Measurements from ENCODE around the gene RASAL2. TPM values are rescaled to one million over a fixed set of nuclear protein-coding genes. Genes with fewer than 3 reads are reported as not detected.

Gene RASAL2
- total and polyA plus RNA-seq, 2 experiments from 2014 or later = 16.0 to 42.2 TPM

DNA sequence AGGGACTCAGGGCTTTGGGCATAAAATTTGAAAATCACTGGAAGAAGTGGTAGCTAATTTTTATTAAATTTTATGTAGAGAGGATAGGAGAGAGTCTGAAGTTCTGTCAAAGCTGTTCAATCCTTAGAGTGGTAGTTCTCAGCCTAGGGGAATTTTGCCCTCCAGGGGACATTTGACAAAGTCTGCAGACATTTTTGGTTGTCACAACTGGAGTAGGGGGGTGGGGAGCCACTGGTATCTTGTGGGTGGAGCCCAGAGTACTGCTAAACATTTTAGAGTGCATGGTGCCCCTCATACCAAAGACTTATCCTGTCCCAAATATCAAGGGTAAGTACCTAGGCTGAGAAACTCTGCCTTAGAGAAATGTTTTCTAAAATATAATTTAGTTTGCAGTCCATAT is 30.2 kb downstream of the RASAL2 start:
- Histone ChIP-seq H3K27ac (ENCODE audit: low read depth) (no peak overlapping the region), H3K79me2 (replicated peaks; ENCODE audit: insufficient read depth) (peaks cover 88% of the 10 kb centered on the region), H3K4me2 (no peak overlapping the region), H3F3A (replicated peaks; ENCODE audit: low read depth) (no peaks in the 10 kb centered on the region), H3K27me3 (ENCODE audit: insufficient read depth) (no peaks in the 10 kb centered on the region), H3K4me1 (ENCODE audit: insufficient read depth) (peaks cover 20% of the 10 kb centered on the region; the same call in 1 of the 2 replicates), H3K36me3 (ENCODE audit: insufficient read depth) (no peaks in the 10 kb centered on the region), H2AFZ (no peak overlapping the region), H4K20me1 (replicated peaks; ENCODE audit: insufficient read depth) (0 out of 2 replicates have a peak, but pooled peaks cover 3% of the 10 kb centered on the region), H3K4me3 (no peak overlapping the region), H3K9me2 (ENCODE audit: insufficient read depth) (no peaks in the 10 kb centered on the region)
- peaks cover 16% of the 10 kb centered on the region for H3K4me1 Mint-ChIP-seq
- peak; percentile 60 for ATAC-seq
- H3K9me3 Mint-ChIP-seq = peaks cover 25% of the 10 kb centered on the region
- TF ChIP-seq, protein P1, sequence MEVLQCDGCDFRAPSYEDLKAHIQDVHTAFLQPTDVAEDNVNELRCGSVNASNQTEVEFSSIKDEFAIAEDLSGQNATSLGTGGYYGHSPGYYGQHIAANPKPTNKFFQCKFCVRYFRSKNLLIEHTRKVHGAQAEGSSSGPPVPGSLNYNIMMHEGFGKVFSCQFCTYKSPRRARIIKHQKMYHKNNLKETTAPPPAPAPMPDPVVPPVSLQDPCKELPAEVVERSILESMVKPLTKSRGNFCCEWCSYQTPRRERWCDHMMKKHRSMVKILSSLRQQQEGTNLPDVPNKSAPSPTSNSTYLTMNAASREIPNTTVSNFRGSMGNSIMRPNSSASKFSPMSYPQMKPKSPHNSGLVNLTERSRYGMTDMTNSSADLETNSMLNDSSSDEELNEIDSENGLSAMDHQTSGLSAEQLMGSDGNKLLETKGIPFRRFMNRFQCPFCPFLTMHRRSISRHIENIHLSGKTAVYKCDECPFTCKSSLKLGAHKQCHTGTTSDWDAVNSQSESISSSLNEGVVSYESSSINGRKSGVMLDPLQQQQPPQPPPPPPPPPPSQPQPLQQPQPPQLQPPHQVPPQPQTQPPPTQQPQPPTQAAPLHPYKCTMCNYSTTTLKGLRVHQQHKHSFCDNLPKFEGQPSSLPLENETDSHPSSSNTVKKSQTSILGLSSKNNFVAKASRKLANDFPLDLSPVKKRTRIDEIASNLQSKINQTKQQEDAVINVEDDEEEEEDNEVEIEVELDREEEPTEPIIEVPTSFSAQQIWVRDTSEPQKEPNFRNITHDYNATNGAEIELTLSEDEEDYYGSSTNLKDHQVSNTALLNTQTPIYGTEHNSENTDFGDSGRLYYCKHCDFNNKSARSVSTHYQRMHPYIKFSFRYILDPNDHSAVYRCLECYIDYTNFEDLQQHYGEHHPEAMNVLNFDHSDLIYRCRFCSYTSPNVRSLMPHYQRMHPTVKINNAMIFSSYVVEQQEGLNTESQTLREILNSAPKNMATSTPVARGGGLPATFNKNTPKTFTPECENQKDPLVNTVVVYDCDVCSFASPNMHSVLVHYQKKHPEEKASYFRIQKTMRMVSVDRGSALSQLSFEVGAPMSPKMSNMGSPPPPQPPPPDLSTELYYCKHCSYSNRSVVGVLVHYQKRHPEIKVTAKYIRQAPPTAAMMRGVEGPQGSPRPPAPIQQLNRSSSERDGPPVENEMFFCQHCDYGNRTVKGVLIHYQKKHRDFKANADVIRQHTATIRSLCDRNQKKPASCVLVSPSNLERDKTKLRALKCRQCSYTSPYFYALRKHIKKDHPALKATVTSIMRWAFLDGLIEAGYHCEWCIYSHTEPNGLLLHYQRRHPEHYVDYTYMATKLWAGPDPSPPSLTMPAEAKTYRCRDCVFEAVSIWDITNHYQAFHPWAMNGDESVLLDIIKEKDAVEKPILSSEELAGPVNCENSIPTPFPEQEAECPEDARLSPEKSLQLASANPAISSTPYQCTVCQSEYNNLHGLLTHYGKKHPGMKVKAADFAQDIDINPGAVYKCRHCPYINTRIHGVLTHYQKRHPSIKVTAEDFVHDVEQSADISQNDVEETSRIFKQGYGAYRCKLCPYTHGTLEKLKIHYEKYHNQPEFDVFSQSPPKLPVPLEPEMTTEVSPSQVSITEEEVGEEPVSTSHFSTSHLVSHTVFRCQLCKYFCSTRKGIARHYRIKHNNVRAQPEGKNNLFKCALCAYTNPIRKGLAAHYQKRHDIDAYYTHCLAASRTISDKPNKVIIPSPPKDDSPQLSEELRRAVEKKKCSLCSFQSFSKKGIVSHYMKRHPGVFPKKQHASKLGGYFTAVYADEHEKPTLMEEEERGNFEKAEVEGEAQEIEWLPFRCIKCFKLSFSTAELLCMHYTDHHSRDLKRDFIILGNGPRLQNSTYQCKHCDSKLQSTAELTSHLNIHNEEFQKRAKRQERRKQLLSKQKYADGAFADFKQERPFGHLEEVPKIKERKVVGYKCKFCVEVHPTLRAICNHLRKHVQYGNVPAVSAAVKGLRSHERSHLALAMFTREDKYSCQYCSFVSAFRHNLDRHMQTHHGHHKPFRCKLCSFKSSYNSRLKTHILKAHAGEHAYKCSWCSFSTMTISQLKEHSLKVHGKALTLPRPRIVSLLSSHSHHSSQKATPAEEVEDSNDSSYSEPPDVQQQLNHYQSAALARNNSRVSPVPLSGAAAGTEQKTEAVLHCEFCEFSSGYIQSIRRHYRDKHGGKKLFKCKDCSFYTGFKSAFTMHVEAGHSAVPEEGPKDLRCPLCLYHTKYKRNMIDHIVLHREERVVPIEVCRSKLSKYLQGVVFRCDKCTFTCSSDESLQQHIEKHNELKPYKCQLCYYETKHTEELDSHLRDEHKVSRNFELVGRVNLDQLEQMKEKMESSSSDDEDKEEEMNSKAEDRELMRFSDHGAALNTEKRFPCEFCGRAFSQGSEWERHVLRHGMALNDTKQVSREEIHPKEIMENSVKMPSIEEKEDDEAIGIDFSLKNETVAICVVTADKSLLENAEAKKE (CRISPR knock-in tag; IDR thresholded peaks at IDR 0.05) = no peak
- TF ChIP-seq STAT1 (IDR thresholded peaks at IDR 0.05; ENCODE audit: unreplicated experiment) = no peak
- TF ChIP-seq ZNF114 (CRISPR knock-in tag; IDR thresholded peaks at IDR 0.05) = no peak
- TF ChIP-seq POLR2AphosphoS5 (IDR thresholded peaks at IDR 0.05; ENCODE audit: low read depth) = no peak
- no peak overlapping the region for H3K27ac Mint-ChIP-seq
- DNase-seq (ENCODE audit: low spot score) = peak; percentile 52
- peaks cover 28% of the 10 kb centered on the region for H3K36me3 Mint-ChIP-seq (ENCODE audit: low read depth)
- no peak overlapping the region for H3K4me3 Mint-ChIP-seq
- H3K27me3 Mint-ChIP-seq (ENCODE audit: insufficient read depth, low read depth, poor library complexity) = no peaks in the 10 kb centered on the region

GRCh38 chr1:178126261-178126660 is 32.4 kb downstream of the RASAL2 start:
- no peak overlapping the region for H3K27ac Mint-ChIP-seq
- H3K79me2 ChIP-seq (replicated peaks; ENCODE audit: insufficient read depth) = peaks cover 87% of the 10 kb centered on the region
- TF ChIP-seq JUNB (IDR thresholded peaks at IDR 0.05; ENCODE audit: unreplicated experiment) (no peak), POLR2AphosphoS5 (IDR thresholded peaks at IDR 0.05; ENCODE audit: low read depth) (no peak), ETS1 (IDR thresholded peaks at IDR 0.05) (no peak), REST (IDR thresholded peaks at IDR 0.05; ENCODE audit: unreplicated experiment) (no peak), STAT1 (IDR thresholded peaks at IDR 0.05; ENCODE audit: unreplicated experiment) (no peak), EZH2phosphoT487 (IDR thresholded peaks at IDR 0.05; ENCODE audit: unreplicated experiment) (no peak), CREB1 (CRISPR knock-in tag; IDR thresholded peaks at IDR 0.05; ENCODE audit: low read depth) (no peak), NANOG (IDR thresholded peaks at IDR 0.05; ENCODE audit: borderline replicate concordance) (no peak)

More at GRCh38 chr1:178126261-178126660, 32.4 kb downstream of the RASAL2 start:
- Histone ChIP-seq H3K36me3 (ENCODE audit: insufficient read depth) (no peaks in the 10 kb centered on the region), H3F3A (replicated peaks; ENCODE audit: low read depth) (no peaks in the 10 kb centered on the region), H3K4me2 (no peak overlapping the region), H3K27me3 (ENCODE audit: insufficient read depth) (no peaks in the 10 kb centered on the region), H3K27ac (ENCODE audit: low read depth) (no peak overlapping the region), H4K20me1 (replicated peaks; ENCODE audit: insufficient read depth) (0 out of 2 replicates have a peak, but pooled peaks cover 3% of the 10 kb centered on the region), H2AFZ (no peak overlapping the region), H3K9me2 (ENCODE audit: insufficient read depth) (no peaks in the 10 kb centered on the region), H3K4me3 (no peak overlapping the region), H3K4me1 (ENCODE audit: insufficient read depth) (peaks cover 17% of the 10 kb centered on the region; the same call in 1 of the 2 replicates)
- peaks cover 16% of the 10 kb centered on the region for H3K4me1 Mint-ChIP-seq
- peaks cover 4% of the 10 kb centered on the region; the same call in 1 of the 3 replicates for H3K9me3 Mint-ChIP-seq
- H3K36me3 Mint-ChIP-seq (ENCODE audit: low read depth) = peaks cover 6% of the 10 kb centered on the region; the same call in 2 of the 3 replicates
- DNase-seq (ENCODE audit: low spot score) (no peak), ATAC-seq (no peak)
- H3K4me3 Mint-ChIP-seq = no peak overlapping the region
- no peaks in the 10 kb centered on the region for H3K27me3 Mint-ChIP-seq (ENCODE audit: insufficient read depth, low read depth, poor library complexity)

Data from GM23338 (cell line).